Measurements from ENCODE around the gene CEND1.
A peak's percentile ranks its signal among the peaks of the same experiment; 100 is the strongest.

The CEND1 gene

DNA sequence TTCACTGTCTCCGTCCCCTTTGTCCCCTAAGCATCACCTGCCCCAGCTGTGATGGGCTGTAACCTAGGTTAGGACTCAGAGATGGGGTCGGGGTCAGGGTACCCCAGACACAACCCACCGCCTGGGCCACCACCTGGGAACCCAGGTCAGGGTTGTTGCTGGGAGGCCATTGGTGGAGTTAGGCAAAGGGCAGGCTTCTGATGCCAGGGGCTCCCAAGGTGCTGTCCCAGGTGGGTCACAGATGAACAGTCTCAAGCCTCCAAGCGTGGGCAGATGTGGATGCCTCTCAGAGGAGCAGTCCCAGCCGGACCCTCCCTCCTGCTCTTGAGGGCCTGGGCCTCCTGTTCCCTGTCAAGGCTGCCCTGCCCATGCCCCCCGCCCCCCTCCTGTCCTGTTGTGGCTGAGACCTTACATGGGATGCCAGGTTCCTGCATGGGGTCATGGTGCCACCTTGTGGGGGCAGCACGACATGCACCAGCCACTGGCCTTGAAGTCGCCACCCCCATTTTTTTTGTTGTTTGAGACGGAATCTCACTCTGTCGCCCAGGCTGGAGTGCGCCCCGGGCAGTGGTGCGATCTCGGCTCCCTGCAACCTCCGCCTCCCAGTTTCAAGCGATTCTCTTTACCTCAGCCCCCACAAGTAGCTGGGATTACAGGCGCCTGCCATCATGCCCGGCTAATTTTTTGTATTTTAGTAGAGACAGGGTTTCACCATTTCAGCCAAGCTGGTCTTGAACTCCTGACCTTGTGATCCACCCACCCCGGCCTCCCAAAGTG, 24.7 kb downstream of the CEND1 start:
- POLR2A ChIA-PET: no interaction called here
- CTCF ChIA-PET: interaction anchor here (0.7 to 2.7 kb wide), 9 partner anchors 9 to 246 kb away, joined by 3 to 11 read pairs (median 3); partner anchors contain the start of gene GATD1
- peak; percentile 70 for DNase-seq (ENCODE audit: extremely low spot score)
- TF ChIP-seq, protein P1, sequence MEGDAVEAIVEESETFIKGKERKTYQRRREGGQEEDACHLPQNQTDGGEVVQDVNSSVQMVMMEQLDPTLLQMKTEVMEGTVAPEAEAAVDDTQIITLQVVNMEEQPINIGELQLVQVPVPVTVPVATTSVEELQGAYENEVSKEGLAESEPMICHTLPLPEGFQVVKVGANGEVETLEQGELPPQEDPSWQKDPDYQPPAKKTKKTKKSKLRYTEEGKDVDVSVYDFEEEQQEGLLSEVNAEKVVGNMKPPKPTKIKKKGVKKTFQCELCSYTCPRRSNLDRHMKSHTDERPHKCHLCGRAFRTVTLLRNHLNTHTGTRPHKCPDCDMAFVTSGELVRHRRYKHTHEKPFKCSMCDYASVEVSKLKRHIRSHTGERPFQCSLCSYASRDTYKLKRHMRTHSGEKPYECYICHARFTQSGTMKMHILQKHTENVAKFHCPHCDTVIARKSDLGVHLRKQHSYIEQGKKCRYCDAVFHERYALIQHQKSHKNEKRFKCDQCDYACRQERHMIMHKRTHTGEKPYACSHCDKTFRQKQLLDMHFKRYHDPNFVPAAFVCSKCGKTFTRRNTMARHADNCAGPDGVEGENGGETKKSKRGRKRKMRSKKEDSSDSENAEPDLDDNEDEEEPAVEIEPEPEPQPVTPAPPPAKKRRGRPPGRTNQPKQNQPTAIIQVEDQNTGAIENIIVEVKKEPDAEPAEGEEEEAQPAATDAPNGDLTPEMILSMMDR (IDR thresholded peaks at IDR 0.05; ENCODE audit: control extremely low read depth, extremely low read depth, low read depth, missing control alignments): peak; percentile 77

- TF ChIP-seq, protein P1 (IDR thresholded peaks at IDR 0.05; ENCODE audit: control extremely low read depth, extremely low read depth, low read depth, missing control alignments): no peak
- ChIA-PET POLR2A (no interaction called here), CTCF (interaction anchor here (1.1 to 2.7 kb wide), 8 partner anchors 11 to 208 kb away, joined by 3 to 11 read pairs (median 4); partner anchors contain the start of genes GATD1 and TALDO1)
- DNase-seq (ENCODE audit: extremely low spot score): no peak
Measured at GRCh38 chr11:764322-765024, 25.4 kb downstream of the CEND1 start.

DNA sequence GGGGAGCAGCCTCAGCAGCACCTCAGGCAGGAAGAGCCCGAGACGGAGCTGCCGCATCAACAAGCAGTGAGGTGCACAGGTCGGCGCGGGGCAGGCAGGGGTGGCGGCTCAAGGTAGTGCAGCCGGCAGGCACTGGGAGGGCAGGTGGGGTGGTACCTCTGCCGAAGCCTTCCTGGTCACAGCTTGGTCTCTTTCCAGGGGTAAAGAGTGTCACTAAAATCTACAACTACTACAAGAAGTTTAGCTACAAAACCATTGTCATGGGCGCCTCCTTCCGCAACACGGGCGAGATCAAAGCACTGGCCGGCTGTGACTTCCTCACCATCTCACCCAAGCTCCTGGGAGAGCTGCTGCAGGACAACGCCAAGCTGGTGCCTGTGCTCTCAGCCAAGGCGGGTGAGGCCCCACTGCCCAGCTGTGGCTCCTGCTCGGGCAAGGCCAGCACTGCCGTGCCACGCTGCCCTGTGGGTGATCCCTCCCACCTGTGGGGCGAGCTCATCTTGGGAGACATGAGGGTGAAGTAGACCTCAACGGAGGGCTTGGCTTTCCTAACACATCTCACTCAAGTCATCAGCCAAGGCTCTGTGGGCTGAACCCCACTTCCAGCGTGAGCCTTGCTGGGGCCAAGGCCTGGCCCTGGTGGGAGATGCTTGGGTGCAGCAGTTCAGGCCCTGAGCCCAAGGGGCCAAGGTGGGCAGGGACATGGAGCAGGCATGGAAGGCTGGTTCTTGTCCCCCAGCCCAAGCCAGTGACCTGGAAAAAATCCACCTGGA, 26.2 kb downstream of the CEND1 start:
- ChIA-PET POLR2A (no interaction called here), CTCF (interaction anchor here (1.1 to 1.6 kb wide), 7 partner anchors 12 to 208 kb away, joined by 3 to 7 read pairs (median 4); partner anchors contain the start of gene TALDO1)
- TF ChIP-seq, protein P1 (IDR thresholded peaks at IDR 0.05; ENCODE audit: control extremely low read depth, extremely low read depth, low read depth, missing control alignments): no peak
- DNase-seq (ENCODE audit: extremely low spot score): no peak

DNA sequence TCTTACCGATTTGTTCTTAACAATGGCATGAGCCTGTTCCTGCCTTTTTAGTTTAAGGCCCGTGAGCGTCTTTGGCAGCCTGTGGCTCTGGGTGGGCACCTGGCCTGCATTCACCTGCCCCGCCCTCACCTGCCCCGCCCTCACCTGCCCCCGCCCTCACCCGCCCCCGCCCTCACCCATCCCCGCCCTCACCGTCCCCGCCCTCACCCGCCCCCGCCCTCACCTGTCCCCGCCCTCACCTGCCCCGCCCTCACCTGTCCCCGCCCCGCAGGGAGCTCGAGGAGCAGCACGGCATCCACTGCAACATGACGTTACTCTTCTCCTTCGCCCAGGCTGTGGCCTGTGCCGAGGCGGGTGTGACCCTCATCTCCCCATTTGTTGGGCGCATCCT, 26.8 kb downstream of the CEND1 start:
- TF ChIP-seq, protein P1 (IDR thresholded peaks at IDR 0.05; ENCODE audit: control extremely low read depth, extremely low read depth, low read depth, missing control alignments): no peak
- POLR2A ChIA-PET: no interaction called here
- DNase-seq (ENCODE audit: extremely low spot score): no peak
- CTCF ChIA-PET: interaction anchor here (1.1 to 1.6 kb wide), 6 partner anchors 12 to 208 kb away, joined by 3 to 7 read pairs (median 4); partner anchors contain the start of gene TALDO1

DNA sequence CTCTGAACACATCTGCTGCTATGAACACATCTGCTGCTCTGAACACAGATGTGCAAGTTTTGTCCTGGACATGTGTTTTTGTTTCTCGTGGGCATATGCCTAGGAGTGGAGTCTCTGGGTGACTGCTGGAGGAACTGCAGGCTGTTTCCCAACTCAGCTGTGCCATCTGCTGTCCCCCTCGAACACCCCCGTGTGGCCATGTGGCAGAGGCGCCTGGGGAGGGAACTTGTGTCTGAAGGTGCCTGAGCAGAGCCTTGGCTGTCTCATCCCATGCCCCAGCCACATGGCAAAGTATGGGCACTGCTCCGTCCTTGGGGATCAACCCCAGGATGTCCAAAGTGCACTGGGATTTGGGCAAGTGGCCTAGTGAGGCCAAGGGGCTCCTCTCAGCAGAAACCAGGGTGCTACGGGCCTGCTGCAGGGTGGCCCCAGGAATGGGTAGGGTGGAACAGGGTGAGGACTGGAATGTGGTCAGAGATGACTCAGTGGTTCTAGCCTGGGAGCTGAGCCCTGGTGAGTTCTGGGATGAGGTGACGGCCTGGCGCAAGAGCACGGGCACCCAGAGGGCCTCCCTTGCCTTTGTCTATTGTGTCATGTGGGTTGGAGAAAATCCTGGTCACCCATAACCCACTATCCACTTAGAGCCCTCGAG, 27.3 kb downstream of the CEND1 start:
- POLR2A ChIA-PET: no interaction called here
- CTCF ChIA-PET: interaction anchor here (1.1 to 1.3 kb wide), 3 partner anchors 11 to 208 kb away, joined by 3 to 5 read pairs (median 3); no protein-coding TSS in a partner anchor
- TF ChIP-seq, protein P1 (IDR thresholded peaks at IDR 0.05; ENCODE audit: control extremely low read depth, extremely low read depth, low read depth, missing control alignments): peak; percentile 21
- DNase-seq (ENCODE audit: extremely low spot score): no peak

Measured in GM10248 (cell line).